ENCODE data around the gene QKI.

- no peak for TF ChIP-seq CTCF (IDR thresholded peaks at IDR 0.05; ENCODE audit: extremely low read depth in 1 of 2, insufficient read depth in 1 of 2, low read depth in 1 of 2, low read length in 2 of 2)
- TF ChIP-seq POLR2A (IDR thresholded peaks at IDR 0.05; ENCODE audit: low read depth, low read length): no peak
- TF ChIP-seq MAX (IDR thresholded peaks at IDR 0.05; ENCODE audit: insufficient read depth, insufficient read length): no peak
- TF ChIP-seq EZH2 (IDR thresholded peaks at IDR 0.05; ENCODE audit: borderline replicate concordance, low read depth, low read length, severe bottlenecking): no peak
- peak; percentile 72 for TF ChIP-seq FOS (IDR thresholded peaks at IDR 0.05; ENCODE audit: borderline replicate concordance, insufficient read depth, low read length)
- no peak for TF ChIP-seq POLR2AphosphoS5 (IDR thresholded peaks at IDR 0.05; ENCODE audit: insufficient read depth, low read depth, low read length)
- no peak for TF ChIP-seq MYC (IDR thresholded peaks at IDR 0.05; ENCODE audit: low read depth, low read length)
Observed at GRCh38 chr6:163529605-163530004, 115.1 kb downstream of the QKI start.

All from endothelial cell of umbilical vein (primary cell).